Endometrial microvascular endothelial cells (primary cell): ENCODE data around the gene SLC15A3. TPM values are rescaled to one million over a fixed set of nuclear protein-coding genes. Genes with fewer than 3 reads are reported as not detected.

ENCODE experiments used
- in situ Hi-C: cut with HindIII; loops from 2 replicates; pipeline ENCODE4 v1.10.0; 2017; ENCODE audit warnings: low sequenced_read_pairs, low pct_unique_long_range_greater_than_20kb; ENCODE audit errors: inconsistent ontology term
- total RNA-seq: library from RNA; depleted of rRNA; stranded (reverse); fragments of >200 nt; gene quantifications from one replicate; pipeline ENCODE4 v1.2.3, GENCODE V29; 2015; ENCODE audit errors: inconsistent ontology term

Gene SLC15A3
- total RNA-seq, 1 donor from 2014 or later, result 8.2 TPM

DNA sequence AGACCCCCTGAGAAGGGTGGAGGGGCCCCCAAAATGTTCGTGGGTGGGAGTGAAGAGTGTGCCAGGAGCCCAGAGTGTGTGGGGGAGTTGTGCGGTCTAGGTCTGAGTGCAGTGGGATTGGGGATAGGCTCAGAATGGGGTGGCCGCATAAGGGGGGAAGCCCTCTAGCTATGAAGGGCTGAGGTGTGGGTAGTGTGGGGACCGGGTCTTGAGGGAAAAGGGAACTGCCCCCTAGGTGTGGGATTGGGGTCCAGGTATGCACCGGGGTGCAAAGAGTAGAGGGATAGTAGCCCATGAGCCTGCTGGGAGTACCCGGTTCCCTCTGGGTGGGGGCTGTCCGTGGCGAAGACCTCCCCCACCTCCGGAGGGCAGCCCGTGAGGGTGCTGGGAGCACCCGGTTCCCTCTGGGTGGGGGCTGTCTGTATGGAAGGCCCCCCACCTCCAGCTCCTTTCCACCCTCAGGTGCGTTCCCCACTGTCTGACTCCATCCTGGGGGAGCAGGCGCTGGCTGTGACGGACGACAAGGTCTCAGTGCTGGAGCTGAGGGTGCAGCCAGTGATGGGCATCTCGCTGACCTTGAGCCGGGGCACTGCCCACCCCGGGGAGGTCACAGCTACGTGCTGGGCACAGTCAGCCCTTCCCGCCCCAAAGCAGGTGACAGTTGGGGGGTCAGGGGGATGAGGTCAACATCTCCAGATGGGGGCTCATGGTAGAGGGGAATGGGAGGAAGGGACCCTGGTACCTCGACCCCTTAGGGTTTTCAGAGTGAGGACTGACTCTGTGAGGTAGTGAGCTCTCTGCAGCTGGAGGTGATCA lies 17.0 kb downstream of the SLC15A3 start:
- in situ Hi-C loops, result no loop called here

DNA sequence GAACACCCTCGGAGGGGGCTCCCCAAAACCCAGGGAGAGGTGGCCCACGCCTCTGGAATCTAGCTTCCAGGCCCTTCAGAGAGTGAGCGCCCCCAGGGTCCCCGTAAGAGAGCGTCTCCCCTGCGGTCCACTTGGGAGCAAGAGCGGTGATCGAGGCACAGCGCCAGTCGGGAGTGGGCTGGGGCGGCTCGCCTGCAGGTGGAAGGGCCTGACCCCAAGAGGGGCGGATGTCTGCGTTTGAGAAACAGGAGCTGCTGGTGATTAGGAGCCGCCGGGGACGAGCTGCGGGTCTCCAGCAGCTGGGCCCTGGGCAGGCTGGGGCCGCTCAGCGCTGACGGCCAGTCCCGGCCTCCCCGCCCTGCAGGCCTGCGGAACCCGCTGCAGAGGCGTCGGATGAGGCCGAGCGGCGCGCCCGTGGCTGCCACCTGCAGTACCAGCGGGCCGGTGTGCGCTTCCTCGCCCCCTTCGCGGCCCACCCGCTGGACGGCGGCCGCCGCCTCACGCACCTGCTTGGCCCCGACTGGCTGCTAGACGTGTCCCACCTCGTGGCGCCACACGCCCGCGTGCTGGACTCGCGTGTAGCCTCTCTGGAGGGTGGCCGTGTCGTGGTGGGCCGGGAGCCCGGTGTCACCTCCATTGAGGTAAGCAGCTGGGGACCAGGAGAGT lies 17.7 kb downstream of the SLC15A3 start:
- in situ Hi-C loops, result no loop called here

DNA sequence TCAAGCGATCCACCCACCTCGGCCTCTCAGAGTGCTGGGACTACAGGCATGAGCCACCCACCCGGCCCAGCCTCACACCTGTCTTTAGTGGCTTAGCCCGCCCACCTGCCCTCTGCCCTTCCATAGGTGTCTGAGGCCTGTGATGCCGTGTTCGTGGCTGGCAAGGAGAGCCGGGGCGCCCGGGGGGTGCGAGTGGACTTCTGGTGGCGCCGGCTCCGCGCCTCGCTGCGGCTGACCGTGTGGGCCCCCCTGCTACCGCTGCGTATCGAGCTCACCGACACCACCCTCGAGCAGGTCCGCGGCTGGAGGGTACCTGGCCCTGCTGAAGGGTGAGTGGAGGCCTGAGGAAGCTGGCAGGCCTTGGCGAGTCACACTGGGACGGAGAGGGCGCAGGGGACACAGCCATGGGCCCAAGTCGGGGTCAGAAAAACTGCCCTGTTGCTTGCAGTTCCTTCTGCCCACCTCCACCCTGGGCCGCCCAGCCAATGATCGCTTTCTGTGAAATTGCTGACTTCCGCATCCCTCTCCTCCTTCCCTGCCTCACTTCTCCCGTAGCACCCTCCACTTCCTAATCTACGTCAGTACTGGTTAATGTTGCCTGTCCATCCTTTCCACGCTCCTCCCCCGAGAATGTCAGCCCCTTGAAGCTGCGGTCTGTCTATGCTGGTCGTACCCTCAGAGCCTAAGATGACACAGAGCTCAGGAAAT lies 18.4 kb downstream of the SLC15A3 start:
- in situ Hi-C loops, result no loop called here

DNA sequence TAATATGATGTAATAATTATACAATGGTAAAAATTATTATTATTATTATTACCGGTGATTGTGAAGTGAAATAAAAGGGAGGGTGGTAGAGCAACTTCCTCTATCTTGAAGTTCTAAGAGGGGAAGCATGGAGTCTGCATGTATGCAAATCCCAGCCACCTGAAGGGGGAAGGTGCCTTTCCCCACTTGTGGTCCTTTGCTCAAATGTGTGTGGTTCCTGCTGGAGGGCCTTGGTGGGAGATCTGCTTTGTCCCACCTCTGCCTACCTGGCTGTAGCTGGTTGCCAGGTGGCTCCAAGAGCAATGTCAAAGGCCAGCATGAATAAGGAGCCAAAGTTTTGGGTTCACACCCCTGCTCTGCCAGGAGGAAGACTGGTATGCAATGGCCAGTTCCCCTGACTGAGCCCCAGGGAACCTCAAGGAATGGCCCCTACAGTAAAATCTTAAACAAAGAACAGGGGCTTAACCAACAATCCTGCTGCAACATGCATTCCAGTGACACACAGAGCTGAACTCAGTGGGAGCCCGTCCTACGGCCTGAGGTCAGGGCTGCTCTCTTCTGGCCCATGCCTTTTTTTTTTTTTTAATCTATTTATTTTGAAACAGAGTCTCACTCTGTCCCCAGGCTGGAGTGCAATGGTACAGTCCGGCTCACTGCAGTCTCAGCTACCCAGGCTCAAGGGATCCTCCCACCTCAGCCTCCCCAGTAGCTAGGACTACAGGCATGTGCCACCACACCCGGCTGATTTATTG lies 19.2 kb downstream of the SLC15A3 start:
- in situ Hi-C loops, result no loop called here

DNA sequence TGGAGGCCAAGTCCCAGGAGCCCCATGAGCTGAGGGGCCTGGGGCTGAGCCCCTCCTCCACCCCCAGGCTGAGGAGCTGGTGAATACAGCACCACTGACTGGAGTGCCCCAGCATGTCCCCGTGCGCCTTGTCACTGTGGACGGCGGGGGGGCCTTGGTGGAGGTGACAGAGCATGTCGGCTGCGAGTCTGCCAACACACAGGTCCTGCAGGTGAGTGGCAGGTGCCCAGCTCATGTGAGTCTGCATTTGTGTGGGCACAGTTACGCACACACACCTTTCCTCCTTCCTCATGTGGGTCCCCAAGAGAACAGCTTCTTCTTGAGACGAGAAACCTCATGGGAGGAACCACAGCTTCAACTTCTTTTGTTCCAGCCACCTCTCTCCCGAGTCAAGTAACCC lies 20.1 kb downstream of the SLC15A3 start:
- in situ Hi-C loops, result no loop called here

DNA sequence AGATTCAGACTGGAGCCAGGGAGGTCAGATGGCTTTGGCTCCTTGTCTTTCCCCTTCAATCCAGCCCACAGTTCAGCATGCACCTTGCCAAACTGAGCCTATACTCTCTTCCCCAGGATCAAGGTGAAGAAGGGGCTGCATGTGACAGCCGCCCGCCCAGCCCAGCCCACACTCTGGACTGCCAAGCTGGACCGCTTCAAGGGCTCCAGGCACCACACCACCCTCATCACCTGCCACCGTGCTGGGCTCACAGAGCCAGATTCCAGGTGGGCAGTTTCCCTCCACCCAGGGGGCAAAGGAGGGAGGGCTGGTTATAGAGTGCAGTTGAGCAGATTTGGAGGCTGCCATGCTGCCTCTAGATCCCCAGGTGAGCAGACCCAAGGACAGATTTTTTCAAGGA lies 21.6 kb downstream of the SLC15A3 start:
- in situ Hi-C loops, result no loop called here

DNA sequence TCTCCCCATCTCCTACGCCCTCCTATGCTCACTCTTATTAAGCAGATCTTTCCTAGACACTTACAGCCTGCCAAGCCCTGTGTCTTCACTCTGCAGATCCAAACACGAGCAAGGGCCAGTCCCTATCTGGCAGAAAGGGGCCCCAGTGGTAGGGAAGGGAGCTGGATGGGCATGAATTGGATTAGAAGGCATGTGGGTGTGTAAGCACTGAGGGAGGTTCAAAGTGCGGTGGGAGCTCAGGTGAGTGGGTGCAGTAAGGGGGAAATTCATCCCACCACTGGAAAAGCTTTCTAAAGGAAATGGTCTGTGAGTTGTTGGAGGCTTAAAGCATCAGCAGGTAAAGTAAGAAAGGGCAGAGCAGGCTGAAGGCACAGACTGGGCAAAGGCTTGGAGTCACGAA lies 22.2 kb downstream of the SLC15A3 start:
- in situ Hi-C loops, result no loop called here

DNA sequence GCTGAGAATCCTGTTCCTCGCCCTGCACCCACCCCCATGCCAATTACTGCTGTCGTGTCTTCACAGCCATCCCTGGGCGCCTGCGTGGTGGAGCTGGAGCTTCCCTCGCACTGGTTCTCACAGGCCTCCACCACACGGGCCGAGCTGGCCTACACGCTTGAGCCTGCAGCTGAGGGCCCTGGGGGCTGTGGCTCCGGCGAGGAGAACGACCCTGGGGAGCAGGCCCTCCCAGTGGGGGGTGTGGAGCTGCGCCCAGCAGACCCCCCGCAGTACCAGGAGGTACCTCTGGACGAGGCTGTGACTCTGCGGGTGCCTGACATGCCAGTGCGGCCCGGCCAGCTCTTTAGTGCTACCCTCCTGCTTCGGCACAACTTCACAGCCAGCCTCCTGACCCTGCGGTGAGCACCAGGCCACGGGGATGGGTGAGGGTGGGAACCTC lies 23.4 kb downstream of the SLC15A3 start:
- in situ Hi-C loops, result no loop called here

DNA sequence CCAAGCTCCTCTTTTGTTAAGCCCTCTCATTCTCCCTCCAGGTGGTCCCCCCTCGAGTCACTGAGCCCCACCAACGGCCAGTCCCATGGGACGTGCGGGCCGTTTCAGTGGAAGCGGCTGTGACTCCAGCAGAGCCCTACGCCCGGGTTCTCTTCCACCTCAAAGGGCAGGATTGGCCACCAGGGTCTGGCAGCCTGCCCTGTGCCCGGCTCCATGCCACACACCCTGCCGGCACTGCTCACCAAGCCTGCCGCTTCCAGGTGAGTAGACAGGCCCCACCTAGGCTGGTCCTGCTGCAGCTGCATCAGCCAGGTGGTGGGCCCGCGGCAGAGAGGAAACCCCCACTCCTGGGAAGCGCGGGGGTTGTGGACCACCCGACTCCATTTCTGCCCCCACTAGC lies 24.4 kb downstream of the SLC15A3 start:
- in situ Hi-C loops, result no loop called here

DNA sequence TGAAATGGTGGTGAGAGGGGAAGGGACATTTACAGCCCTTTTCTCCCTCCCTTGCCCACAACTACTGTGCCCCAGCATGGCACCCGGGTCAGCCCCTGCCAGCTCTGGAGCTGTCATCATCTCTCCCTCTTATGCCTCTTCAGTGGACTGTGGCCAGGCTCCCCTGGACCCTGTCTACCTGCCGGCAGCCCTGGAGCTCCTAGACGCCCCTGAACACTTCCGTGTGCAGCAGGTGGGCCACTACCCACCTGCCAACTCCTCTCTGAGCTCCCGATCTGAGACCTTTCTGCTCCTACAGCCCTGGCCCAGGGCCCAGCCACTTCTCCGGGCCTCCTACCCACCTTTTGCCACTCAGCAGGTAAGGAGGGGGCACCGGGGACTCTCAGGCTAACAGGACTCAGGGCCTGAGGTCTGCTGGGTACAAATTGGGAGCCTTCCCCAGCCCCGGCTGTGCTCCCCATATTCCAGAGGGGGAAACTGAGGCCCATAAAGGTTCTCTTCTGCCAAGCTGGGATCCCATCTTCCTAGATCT lies 24.8 kb downstream of the SLC15A3 start:
- in situ Hi-C loops, result no loop called here

DNA sequence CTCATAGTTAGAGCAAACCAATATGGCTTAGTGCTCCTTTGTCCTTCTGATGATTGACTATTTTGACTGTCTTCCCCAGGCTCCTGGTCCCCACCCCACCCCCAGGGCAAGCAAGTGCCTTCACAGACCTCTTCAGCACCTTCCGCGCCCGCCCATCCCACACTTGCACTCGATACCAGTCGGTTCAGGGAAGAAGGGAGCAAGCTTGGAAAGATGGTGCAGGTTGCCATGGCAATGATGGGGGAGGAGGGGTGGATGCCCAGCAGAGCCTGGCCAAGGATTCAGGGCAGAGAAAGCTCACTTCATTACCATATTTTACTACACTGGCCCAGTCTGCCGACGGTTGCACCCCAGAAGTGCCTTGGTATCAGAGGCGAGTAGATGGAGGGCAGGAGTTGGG lies 25.5 kb downstream of the SLC15A3 start:
- in situ Hi-C loops, result no loop called here

DNA sequence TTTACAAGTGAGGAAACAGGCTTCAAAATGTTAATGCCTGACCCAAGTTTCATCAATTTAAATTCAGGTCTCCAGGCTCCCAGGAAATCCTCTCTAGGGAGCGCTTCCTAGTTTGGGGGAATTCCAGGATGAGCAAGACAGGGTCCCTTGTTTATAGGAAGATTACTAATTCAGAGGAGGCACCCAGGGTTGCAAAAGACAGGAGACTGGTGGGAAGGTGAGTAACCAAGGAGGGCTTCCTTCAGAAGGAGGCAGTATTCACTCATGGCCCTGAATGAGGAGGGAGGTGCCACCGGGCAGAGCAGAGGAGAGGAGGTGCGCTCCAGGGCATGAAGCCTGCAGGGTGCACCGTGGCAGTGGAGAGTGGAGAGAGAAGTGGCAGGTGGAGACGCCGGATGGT lies 26.1 kb downstream of the SLC15A3 start:
- in situ Hi-C loops, result no loop called here

DNA sequence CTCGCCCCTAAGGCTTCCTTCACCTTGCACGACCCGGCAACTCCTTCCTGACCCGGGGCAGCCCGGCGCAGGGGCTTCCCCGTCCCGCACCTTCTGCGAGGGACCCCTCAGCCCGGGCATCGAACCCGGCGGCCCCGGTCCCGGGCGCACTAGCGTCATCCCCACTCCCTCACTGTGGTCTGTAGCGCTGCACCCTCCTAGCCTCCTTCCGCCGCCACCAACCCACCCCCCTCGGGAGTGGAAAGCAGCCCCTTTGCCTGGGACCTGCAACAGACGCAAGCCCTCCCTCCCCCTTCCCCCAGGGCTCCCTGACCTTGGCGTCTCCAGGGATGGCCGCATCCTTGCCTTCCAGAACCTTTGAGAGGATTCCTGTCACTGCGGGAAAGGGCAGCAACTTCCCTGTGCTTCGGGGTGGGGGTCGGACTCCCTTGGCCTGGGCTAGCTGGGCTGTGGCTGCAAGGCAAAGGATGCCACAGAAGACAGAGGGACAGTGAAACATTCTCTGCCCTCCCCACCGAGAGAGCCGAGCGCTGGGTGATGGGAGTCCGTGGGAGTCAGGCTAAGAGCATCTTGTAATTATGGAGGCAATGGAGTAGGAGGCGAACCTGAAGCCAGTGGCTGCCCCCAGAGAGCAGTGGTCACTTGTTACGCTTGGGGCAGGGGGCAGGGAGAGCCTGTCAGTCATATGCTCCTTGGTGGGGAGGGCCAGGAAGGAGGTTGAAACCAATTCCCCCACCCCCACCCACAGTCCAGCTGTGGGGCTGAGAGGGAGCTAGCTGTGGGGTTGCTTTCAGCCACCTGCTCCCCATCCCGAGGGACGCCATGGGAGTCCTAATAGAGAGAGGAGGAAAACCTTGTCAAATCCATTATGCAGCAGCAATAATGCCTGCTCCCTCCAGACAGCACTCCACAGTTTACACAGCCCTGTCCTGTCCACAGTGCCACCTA lies 26.8 kb downstream of the SLC15A3 start:
- in situ Hi-C loops, result no loop called here

DNA sequence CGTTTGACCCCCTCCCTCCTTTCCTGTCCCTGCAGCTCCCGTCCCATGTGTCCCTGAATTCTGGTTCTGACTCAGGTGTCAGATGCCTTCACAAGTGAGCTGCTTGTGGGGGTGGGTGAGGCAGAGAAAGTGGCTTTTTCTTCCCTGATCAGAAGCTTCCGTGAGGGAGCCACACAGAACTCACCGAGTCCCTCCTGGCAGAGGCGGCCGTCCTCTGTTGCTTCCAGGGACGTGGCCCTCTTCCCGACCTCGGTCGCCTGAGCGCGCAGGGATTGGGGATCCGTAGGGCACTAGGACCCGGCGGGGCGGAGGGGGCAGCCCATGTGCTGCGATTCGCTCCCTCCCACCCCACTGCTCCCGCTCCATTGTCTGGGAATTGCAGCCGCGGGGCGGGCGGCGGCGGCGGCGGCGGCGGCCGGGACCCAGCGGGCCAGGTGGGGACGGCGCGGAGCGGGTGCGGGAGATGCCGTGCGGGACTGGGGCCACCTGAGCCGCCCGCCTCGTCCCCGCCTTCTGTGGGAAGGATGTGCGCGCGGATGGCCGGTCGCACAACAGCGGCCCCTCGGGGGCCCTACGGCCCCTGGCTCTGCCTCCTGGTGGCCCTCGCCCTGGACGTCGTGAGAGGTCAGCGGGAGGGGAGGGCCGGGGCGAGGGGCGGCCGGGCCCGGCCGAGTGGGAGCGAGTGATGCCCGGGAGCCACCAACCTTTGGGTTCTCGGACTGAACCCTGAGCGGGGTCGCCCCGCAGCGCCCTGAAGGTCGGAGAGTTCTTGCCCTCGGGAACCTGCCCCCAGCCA lies 27.7 kb downstream of the SLC15A3 start, which contains the start of gene TMEM132A:
TSS of gene TMEM132A (plus strand) at position 351 of the 796 bp plus-strand sequence. CDS start at position 525, 174 bp downstream.
- in situ Hi-C loops, result no loop called here

DNA sequence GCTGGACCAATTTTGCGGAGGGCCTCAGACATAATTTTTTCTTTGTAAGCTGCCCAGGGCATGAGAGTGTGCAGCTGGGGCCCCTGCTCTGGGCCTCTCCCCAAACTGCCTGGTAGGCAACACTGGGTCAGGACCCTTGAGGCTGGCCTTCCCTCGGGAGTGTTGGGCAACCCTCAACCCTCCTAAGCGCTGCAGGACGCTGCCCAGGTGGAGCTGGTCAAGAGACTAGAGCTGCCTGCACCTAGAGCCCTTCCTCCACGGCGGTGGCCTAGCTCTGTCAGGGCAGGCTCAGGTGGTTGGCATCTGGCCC lies 28.2 kb downstream of the SLC15A3 start:
- in situ Hi-C loops, result no loop called here

DNA sequence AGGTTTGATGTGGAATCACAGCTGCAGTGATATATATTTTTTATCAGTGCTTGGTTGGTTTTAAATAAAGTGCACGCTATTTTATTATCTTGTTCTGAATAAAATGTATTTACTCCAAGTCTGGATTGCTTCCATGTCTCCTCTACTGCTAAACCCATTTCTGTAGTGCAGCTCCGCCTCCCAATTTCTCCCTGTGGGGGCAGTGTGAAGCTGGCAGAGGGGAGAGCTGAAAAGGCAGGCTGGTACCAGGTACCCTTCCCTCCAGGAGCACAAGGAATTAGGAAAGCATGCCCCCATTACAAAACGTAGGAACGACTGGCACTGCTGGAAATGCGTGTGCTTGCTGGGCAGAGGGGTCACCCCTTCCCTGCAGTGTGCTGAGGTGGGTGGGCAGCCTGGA lies 28.6 kb downstream of the SLC15A3 start:
- in situ Hi-C loops, result no loop called here

DNA sequence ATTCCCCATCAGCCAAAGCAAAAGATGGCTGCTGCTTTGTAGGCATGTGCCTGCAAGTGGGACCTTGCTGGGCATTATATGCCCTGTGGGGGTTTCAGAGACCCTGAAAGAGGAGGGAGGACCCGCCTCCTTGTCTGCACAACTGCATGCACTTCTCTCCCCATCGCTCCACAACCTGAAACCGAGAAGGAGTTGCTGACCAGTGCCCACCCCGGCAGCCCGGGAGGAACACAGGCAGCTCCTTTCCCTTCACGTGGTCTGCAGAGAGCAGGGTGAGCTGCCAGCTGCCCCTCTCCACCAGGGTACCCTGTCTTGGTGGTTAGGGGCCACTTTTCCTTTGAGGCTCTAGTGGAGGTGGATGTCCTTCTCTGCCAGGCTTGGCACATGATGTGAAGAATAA lies 29.1 kb downstream of the SLC15A3 start:
- in situ Hi-C loops, result no loop called here
